SK-N-SH (cell line): ENCODE measurements around the gene CXCL17.

Experiments used
- FOSL2 ChIP-seq: IDR thresholded peaks from 2 replicates; pipeline ENCODE4 v1.4.0; 2012; ENCODE audit warnings: low read depth, mild to moderate bottlenecking, moderate library complexity, borderline replicate concordance
- GABPA ChIP-seq: IDR thresholded peaks from 2 replicates; pipeline ENCODE4 v1.4.0; 2012; ENCODE audit warnings: low read depth, mild to moderate bottlenecking
- TEAD4 ChIP-seq: IDR thresholded peaks from 2 replicates; pipeline ENCODE4 v1.4.0; 2012; ENCODE audit warnings: mild to moderate bottlenecking, borderline replicate concordance; ENCODE audit not compliant: insufficient read depth
- TF ChIP-seq, protein P1 (sequence below): fragments of 200-600 bp; sonication (generic); IDR thresholded peaks from 2 replicates; pipeline ENCODE4 v1.6.1; 2017; ENCODE audit warnings: antibody characterized with exemption, mild to moderate bottlenecking, moderate library complexity
- TF ChIP-seq, protein P2 (sequence below): IDR thresholded peaks from 2 replicates; pipeline ENCODE4 v1.4.0; 2012; ENCODE audit warnings: low read depth, borderline replicate concordance

DNA sequence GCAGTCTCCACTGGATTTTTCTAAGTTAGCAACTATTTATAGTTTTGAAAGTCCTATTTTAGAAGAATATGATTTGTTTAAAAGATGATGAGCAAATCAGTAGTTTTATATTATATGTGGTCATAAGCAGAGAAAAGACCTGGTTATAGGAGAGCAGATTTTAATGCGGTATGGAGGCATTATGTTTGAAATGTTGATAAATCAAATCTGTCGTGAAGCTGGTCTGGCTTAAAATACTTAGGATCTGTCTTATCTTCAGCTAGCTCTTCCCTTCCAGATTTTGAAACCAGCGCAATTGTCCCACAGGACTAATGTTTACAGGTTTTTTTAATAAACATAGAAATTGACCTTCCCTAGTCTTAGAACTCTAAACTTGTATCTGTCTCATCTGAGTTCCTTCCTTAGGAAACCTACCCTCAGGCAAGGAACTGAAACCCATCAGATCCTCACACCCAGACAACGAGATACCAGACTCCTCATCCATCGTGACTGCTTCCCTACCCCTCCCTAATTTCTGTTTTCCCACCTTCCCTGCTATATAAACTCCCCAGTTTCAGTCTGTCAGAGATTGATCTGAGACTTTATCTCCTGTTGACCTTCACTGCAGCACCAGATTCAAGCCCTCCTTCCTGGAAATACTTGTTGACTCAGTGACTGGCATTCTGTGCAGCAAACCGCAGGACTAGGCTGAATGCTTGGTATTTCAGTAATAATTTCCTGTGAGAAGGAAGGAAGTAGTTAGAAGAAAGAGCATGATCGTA is 37.8 kb upstream of the CXCL17 start:
- TF ChIP-seq, protein P1, sequence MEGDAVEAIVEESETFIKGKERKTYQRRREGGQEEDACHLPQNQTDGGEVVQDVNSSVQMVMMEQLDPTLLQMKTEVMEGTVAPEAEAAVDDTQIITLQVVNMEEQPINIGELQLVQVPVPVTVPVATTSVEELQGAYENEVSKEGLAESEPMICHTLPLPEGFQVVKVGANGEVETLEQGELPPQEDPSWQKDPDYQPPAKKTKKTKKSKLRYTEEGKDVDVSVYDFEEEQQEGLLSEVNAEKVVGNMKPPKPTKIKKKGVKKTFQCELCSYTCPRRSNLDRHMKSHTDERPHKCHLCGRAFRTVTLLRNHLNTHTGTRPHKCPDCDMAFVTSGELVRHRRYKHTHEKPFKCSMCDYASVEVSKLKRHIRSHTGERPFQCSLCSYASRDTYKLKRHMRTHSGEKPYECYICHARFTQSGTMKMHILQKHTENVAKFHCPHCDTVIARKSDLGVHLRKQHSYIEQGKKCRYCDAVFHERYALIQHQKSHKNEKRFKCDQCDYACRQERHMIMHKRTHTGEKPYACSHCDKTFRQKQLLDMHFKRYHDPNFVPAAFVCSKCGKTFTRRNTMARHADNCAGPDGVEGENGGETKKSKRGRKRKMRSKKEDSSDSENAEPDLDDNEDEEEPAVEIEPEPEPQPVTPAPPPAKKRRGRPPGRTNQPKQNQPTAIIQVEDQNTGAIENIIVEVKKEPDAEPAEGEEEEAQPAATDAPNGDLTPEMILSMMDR, result no peak
- TF ChIP-seq TEAD4 (no peak), GABPA (peak; percentile 35; the same call in 1 of the 2 replicates), FOSL2 (no peak)
- TF ChIP-seq, protein P2, sequence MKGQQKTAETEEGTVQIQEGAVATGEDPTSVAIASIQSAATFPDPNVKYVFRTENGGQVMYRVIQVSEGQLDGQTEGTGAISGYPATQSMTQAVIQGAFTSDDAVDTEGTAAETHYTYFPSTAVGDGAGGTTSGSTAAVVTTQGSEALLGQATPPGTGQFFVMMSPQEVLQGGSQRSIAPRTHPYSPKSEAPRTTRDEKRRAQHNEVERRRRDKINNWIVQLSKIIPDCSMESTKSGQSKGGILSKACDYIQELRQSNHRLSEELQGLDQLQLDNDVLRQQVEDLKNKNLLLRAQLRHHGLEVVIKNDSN, result no peak
